WTC11 (cell line): ENCODE measurements around the gene GPR162. TPM values are rescaled to one million over a fixed set of nuclear protein-coding genes. Genes with fewer than 3 reads are reported as not detected.

ENCODE experiments used
- ATAC-seq: fragments of 200-7000 bp; cut with Tn5 transposase; 2 replicates; pipeline ENCODE4 v1.10.0; 2021; ENCODE audit warnings: mild to moderate bottlenecking, moderate library complexity
- CTCF ChIA-PET: fragments of 300-600 bp; sonication (Branson Sonifier 250); formaldehyde crosslinking; loops from one replicate; lab custom pipeline; 2021; ENCODE audit warnings: antibody characterized with exemption; lab: Charles Lee
- POLR2A ChIA-PET: fragments of 350-600 bp; sonication (Branson Sonifier 250); formaldehyde crosslinking; loops from one replicate; lab custom pipeline; 2021; ENCODE audit warnings: antibody characterized with exemption; lab: Charles Lee
- DNase-seq: peaks from one replicate; pipeline ENCODE4 v3.0.0; 2021; ENCODE audit warnings: low spot score
- H3K27ac Mint-ChIP-seq: 2 replicates; pipeline ENCODE4 v1.8.0; 2021; ENCODE audit warnings: mixed read lengths
- H3K27me3 Mint-ChIP-seq: 2 replicates; pipeline ENCODE4 v1.8.0; 2021; ENCODE audit warnings: low read depth, mild to moderate bottlenecking, moderate library complexity, mixed read lengths
- H3K36me3 Mint-ChIP-seq: 2 replicates; pipeline ENCODE4 v1.8.0; 2021; ENCODE audit warnings: mixed read lengths
- H3K4me1 Mint-ChIP-seq: 2 replicates; pipeline ENCODE4 v1.8.0; 2022; ENCODE audit warnings: mixed read lengths
- H3K4me3 Mint-ChIP-seq: 2 replicates; pipeline ENCODE4 v1.8.0; 2021; ENCODE audit warnings: mild to moderate bottlenecking, moderate library complexity, mixed read lengths
- H3K9me3 Mint-ChIP-seq: 2 replicates; pipeline ENCODE4 v1.8.0; 2021; ENCODE audit warnings: mixed read lengths
- CBFB ChIP-seq: sonication (generic); formaldehyde crosslinking; IDR thresholded peaks from 2 replicates; pipeline ENCODE4 v1.8.1; 2022; ENCODE audit warnings: mild to moderate bottlenecking, low read depth, missing genetic modification reagents
- ELF4 ChIP-seq: sonication (generic); formaldehyde crosslinking; IDR thresholded peaks from 2 replicates; pipeline ENCODE4 v1.8.1; 2022; ENCODE audit warnings: low read depth, mild to moderate bottlenecking, moderate library complexity, missing genetic modification reagents
- FOXK1 ChIP-seq: sonication (generic); formaldehyde crosslinking; IDR thresholded peaks from 2 replicates; pipeline ENCODE4 v1.8.0; 2022; ENCODE audit warnings: mild to moderate bottlenecking, moderate library complexity, missing genetic modification reagents
- MYBL2 ChIP-seq: sonication (generic); formaldehyde crosslinking; IDR thresholded peaks from 2 replicates; pipeline ENCODE4 v1.8.1; 2023; ENCODE audit warnings: mild to moderate bottlenecking, moderate library complexity, missing genetic modification reagents
- NR2C2 ChIP-seq: sonication (generic); formaldehyde crosslinking; IDR thresholded peaks from 2 replicates; pipeline ENCODE4 v1.8.0; 2022; ENCODE audit warnings: mild to moderate bottlenecking, missing genetic modification reagents
- NR3C1 ChIP-seq: sonication (generic); formaldehyde crosslinking; conservative IDR thresholded peaks from 2 replicates; pipeline ENCODE4 v1.8.1; 2023; ENCODE audit warnings: low read depth, mild to moderate bottlenecking, missing genetic modification reagents
- RELA ChIP-seq: sonication (generic); formaldehyde crosslinking; IDR thresholded peaks from 2 replicates; pipeline ENCODE4 v1.8.1; 2022; ENCODE audit warnings: missing genetic modification reagents, mild to moderate bottlenecking, borderline replicate concordance
- SMAD3 ChIP-seq: sonication (generic); formaldehyde crosslinking; IDR thresholded peaks from 2 replicates; pipeline ENCODE4 v1.8.0; 2022; ENCODE audit warnings: missing genetic modification reagents, mild to moderate bottlenecking, borderline replicate concordance
- TP53 ChIP-seq: sonication (generic); formaldehyde crosslinking; IDR thresholded peaks from 2 replicates; pipeline ENCODE4 v1.8.1; 2023; ENCODE audit warnings: mild to moderate bottlenecking, missing genetic modification reagents
- ZNF317 ChIP-seq: sonication (generic); formaldehyde crosslinking; IDR thresholded peaks from 2 replicates; pipeline ENCODE4 v1.8.1; 2023; ENCODE audit warnings: low read depth, mild to moderate bottlenecking, moderate library complexity, missing genetic modification reagents, borderline replicate concordance
- total RNA-seq: library from RNA; stranded (reverse); gene quantifications from 3 replicates; pipeline ENCODE4 v1.2.3, GENCODE V29; 2021
- TF ChIP-seq, protein P1 (sequence below): sonication (generic); formaldehyde crosslinking; IDR thresholded peaks from 2 replicates; pipeline ENCODE4 v1.8.0; 2022; ENCODE audit warnings: mild to moderate bottlenecking, missing genetic modification reagents
- TF ChIP-seq, protein P2 (sequence below): sonication (generic); formaldehyde crosslinking; IDR thresholded peaks from 2 replicates; pipeline ENCODE4 v1.8.0; 2022; ENCODE audit warnings: mild to moderate bottlenecking, missing genetic modification reagents
- TF ChIP-seq, protein P3 (sequence below): fragments of 250-450 bp; sonication (Bioruptor Pico); conservative IDR thresholded peaks from 2 replicates; pipeline ENCODE4 v1.9.0; 2021; ENCODE audit warnings: mild to moderate bottlenecking
- TF ChIP-seq, protein P4 (sequence below): fragments of 250-450 bp; sonication (Bioruptor Pico); IDR thresholded peaks from 2 replicates; pipeline ENCODE4 v1.8.0; 2021; ENCODE audit warnings: mild to moderate bottlenecking
- TF ChIP-seq, protein P5 (sequence below): sonication (generic); formaldehyde crosslinking; conservative IDR thresholded peaks from 2 replicates; pipeline ENCODE4 v1.8.1; 2023; ENCODE audit warnings: mild to moderate bottlenecking, low read depth, missing genetic modification reagents, moderate library complexity
- TF ChIP-seq, protein P6 (sequence below): sonication (generic); formaldehyde crosslinking; IDR thresholded peaks from 2 replicates; pipeline ENCODE4 v1.8.0; 2023; ENCODE audit warnings: mild to moderate bottlenecking, missing genetic modification reagents
- TF ChIP-seq, protein P7 (sequence below): fragments of 250-450 bp; sonication (Bioruptor Pico); IDR thresholded peaks from 2 replicates; pipeline ENCODE4 v1.9.0; 2021; ENCODE audit warnings: mild to moderate bottlenecking, borderline replicate concordance
- TF ChIP-seq, protein P8 (sequence below): sonication (generic); formaldehyde crosslinking; IDR thresholded peaks from 2 replicates; pipeline ENCODE4 v1.8.1; 2023; ENCODE audit warnings: mild to moderate bottlenecking, missing genetic modification reagents

Gene GPR162
- total RNA-seq, 1 experiment from 2014 or later: 7.3 TPM

DNA sequence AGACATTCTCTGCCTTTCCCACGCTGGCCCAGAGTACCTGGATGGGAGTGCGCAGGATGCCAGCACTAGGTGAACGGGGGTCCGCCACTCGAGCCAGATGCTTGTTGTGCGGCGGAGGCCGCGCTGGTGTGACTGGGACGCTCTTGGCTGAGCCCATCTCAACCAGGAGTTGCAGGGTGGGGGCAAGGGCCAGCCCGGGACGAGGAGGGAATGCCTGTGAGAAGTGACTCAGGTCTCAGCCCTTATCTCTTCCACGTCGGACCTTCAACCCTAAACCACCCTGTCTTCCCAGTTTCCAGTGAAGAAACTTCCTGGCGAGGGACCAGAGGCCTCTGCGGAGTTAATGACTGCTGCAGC, 29.2 kb downstream of the GPR162 start (continued):
- TF ChIP-seq, protein P1, sequence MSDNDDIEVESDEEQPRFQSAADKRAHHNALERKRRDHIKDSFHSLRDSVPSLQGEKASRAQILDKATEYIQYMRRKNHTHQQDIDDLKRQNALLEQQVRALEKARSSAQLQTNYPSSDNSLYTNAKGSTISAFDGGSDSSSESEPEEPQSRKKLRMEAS (CRISPR knock-in tag): no peak
- TF ChIP-seq SMAD3 (no peak), RELA (CRISPR knock-in tag) (no peak), ELF4 (CRISPR knock-in tag) (no peak), ZNF317 (no peak), NR3C1 (CRISPR knock-in tag) (no peak)
- TF ChIP-seq, protein P2, sequence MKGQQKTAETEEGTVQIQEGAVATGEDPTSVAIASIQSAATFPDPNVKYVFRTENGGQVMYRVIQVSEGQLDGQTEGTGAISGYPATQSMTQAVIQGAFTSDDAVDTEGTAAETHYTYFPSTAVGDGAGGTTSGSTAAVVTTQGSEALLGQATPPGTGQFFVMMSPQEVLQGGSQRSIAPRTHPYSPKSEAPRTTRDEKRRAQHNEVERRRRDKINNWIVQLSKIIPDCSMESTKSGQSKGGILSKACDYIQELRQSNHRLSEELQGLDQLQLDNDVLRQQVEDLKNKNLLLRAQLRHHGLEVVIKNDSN (CRISPR knock-in tag): no peak
- TF ChIP-seq, protein P3, sequence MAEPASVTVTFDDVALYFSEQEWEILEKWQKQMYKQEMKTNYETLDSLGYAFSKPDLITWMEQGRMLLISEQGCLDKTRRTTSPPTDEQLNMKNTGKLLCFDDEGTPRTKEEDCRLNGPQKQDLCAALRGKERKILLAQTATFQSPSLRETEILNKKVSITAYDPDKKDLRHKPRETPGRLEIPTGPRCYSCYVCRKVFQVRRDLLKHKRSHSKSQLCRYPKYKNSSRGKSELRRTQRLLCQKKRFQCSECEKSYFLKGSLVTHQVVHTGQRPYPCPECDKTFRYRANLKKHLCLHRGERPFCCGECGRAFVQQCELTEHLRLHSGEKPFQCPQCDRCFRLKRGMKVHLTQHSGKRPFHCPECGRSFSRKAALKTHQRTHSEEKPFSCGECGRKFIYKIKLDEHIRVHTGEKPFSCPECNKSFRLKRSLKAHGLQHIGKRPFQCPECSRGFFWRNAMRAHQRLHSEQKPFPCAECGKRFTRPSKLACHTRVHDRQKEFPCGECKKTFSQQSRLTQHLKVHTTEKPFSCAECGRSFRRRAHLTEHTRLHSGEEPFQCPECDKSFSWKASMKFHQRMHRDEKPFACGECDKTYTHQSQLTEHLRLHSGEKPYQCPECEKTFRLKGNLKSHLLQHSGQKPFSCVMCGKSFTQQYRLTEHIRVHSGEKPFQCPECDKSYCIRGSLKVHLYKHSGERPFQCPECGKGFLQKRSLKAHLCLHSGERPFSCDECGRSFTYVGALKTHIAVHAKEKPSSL (CRISPR knock-in tag): no peak
- TF ChIP-seq, protein P4, sequence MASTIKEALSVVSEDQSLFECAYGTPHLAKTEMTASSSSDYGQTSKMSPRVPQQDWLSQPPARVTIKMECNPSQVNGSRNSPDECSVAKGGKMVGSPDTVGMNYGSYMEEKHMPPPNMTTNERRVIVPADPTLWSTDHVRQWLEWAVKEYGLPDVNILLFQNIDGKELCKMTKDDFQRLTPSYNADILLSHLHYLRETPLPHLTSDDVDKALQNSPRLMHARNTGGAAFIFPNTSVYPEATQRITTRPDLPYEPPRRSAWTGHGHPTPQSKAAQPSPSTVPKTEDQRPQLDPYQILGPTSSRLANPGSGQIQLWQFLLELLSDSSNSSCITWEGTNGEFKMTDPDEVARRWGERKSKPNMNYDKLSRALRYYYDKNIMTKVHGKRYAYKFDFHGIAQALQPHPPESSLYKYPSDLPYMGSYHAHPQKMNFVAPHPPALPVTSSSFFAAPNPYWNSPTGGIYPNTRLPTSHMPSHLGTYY: no peak
- TF ChIP-seq, protein P5, sequence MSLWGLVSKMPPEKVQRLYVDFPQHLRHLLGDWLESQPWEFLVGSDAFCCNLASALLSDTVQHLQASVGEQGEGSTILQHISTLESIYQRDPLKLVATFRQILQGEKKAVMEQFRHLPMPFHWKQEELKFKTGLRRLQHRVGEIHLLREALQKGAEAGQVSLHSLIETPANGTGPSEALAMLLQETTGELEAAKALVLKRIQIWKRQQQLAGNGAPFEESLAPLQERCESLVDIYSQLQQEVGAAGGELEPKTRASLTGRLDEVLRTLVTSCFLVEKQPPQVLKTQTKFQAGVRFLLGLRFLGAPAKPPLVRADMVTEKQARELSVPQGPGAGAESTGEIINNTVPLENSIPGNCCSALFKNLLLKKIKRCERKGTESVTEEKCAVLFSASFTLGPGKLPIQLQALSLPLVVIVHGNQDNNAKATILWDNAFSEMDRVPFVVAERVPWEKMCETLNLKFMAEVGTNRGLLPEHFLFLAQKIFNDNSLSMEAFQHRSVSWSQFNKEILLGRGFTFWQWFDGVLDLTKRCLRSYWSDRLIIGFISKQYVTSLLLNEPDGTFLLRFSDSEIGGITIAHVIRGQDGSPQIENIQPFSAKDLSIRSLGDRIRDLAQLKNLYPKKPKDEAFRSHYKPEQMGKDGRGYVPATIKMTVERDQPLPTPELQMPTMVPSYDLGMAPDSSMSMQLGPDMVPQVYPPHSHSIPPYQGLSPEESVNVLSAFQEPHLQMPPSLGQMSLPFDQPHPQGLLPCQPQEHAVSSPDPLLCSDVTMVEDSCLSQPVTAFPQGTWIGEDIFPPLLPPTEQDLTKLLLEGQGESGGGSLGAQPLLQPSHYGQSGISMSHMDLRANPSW (CRISPR knock-in tag): no peak
- TF ChIP-seq, all 79 proteins: peak for 0

DNA sequence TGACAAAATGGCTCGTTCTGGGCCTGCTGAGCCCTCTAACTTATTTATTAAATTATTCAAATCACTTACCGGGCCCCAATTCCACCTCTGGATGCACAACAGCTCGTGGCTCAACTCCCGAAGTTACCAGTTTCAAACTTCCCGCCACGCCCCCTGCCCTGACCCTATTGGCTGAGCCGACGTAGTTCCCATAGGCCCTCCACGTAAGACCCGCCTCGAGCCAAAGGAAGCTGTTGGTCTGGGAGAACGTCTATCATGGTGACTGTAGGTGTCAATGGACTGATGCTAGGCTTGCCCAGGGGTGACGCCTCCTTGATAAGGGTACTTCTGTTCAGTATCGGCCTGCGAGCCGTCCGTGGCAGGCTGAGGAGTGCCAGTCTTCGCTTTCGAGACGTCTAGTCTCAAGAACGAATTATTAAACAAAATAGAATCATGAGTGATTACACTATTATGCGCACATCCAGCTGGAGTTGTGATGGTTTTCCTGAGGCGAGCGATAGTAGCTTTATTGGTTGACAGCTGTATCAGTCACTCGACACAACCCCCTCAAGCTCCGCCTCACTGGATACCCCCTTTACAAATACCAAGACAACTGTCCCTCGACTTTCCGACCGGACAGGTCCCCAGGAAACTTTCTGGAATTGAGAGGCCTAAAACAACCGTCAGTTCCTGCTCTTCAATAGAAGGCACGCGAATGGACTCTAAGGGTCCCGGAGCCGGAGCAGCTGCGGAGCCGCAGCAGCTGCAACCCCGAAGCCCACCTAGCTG, 29.7 kb downstream of the GPR162 start, which contains the start of gene CDCA3:
TSS of gene CDCA3 (minus strand) at position 134 of the 768 bp plus-strand sequence. CDS start 334 bp downstream, outside the sequence.
- Mint-ChIP-seq H3K36me3 (peaks cover 35% of the 10 kb centered on the region), H3K9me3 (no peaks in the 10 kb centered on the region), H3K27me3 (no peaks in the 10 kb centered on the region), H3K4me3 (peak within 1 kb of the TSS; percentile 95), H3K27ac (peak within 1 kb of the TSS; percentile 100), H3K4me1 (peaks cover 19% of the 10 kb centered on the region)
- DNase-seq (peak; percentile 97), ATAC-seq (peak; percentile 70)
- CTCF ChIA-PET: interaction anchor here (0.6 to 6.0 kb wide), 27 partner anchors 10 to 314 kb away, joined by 3 to 181 read pairs (median 8); partner anchors contain the start of genes C12orf57, C1RL, COPS7A and GNB3
- POLR2A ChIA-PET: interaction anchor here (0.5 to 3.0 kb wide), 19 partner anchors 12 to 1143 kb away, joined by 3 to 33 read pairs (median 6); partner anchors contain the start of genes C12orf57, CD4, COPS7A and MLF2
- TF ChIP-seq TP53 (CRISPR knock-in tag) (no peak), NR2C2 (CRISPR knock-in tag) (no peak), CBFB (CRISPR knock-in tag) (no peak), FOXK1 (no peak; the same call in 1 of the 2 replicates), MYBL2 (CRISPR knock-in tag) (peak; percentile 97)
- TF ChIP-seq, protein P1 (CRISPR knock-in tag): peak; percentile 50; the same call in 1 of the 2 replicates
- TF ChIP-seq, protein P6, sequence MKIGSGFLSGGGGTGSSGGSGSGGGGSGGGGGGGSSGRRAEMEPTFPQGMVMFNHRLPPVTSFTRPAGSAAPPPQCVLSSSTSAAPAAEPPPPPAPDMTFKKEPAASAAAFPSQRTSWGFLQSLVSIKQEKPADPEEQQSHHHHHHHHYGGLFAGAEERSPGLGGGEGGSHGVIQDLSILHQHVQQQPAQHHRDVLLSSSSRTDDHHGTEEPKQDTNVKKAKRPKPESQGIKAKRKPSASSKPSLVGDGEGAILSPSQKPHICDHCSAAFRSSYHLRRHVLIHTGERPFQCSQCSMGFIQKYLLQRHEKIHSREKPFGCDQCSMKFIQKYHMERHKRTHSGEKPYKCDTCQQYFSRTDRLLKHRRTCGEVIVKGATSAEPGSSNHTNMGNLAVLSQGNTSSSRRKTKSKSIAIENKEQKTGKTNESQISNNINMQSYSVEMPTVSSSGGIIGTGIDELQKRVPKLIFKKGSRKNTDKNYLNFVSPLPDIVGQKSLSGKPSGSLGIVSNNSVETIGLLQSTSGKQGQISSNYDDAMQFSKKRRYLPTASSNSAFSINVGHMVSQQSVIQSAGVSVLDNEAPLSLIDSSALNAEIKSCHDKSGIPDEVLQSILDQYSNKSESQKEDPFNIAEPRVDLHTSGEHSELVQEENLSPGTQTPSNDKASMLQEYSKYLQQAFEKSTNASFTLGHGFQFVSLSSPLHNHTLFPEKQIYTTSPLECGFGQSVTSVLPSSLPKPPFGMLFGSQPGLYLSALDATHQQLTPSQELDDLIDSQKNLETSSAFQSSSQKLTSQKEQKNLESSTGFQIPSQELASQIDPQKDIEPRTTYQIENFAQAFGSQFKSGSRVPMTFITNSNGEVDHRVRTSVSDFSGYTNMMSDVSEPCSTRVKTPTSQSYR: no peak
- TF ChIP-seq, protein P7, sequence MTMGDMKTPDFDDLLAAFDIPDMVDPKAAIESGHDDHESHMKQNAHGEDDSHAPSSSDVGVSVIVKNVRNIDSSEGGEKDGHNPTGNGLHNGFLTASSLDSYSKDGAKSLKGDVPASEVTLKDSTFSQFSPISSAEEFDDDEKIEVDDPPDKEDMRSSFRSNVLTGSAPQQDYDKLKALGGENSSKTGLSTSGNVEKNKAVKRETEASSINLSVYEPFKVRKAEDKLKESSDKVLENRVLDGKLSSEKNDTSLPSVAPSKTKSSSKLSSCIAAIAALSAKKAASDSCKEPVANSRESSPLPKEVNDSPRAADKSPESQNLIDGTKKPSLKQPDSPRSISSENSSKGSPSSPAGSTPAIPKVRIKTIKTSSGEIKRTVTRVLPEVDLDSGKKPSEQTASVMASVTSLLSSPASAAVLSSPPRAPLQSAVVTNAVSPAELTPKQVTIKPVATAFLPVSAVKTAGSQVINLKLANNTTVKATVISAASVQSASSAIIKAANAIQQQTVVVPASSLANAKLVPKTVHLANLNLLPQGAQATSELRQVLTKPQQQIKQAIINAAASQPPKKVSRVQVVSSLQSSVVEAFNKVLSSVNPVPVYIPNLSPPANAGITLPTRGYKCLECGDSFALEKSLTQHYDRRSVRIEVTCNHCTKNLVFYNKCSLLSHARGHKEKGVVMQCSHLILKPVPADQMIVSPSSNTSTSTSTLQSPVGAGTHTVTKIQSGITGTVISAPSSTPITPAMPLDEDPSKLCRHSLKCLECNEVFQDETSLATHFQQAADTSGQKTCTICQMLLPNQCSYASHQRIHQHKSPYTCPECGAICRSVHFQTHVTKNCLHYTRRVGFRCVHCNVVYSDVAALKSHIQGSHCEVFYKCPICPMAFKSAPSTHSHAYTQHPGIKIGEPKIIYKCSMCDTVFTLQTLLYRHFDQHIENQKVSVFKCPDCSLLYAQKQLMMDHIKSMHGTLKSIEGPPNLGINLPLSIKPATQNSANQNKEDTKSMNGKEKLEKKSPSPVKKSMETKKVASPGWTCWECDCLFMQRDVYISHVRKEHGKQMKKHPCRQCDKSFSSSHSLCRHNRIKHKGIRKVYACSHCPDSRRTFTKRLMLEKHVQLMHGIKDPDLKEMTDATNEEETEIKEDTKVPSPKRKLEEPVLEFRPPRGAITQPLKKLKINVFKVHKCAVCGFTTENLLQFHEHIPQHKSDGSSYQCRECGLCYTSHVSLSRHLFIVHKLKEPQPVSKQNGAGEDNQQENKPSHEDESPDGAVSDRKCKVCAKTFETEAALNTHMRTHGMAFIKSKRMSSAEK (CRISPR knock-in tag): 0 out of 2 replicates have a peak, but pooled peaks have one; percentile 7
- TF ChIP-seq, protein P8, sequence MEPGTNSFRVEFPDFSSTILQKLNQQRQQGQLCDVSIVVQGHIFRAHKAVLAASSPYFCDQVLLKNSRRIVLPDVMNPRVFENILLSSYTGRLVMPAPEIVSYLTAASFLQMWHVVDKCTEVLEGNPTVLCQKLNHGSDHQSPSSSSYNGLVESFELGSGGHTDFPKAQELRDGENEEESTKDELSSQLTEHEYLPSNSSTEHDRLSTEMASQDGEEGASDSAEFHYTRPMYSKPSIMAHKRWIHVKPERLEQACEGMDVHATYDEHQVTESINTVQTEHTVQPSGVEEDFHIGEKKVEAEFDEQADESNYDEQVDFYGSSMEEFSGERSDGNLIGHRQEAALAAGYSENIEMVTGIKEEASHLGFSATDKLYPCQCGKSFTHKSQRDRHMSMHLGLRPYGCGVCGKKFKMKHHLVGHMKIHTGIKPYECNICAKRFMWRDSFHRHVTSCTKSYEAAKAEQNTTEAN: no peak
